H1 (cell line): ENCODE data around the gene CNOT6. TPM values are rescaled to one million over a fixed set of nuclear protein-coding genes. Genes with fewer than 3 reads are reported as not detected.

ENCODE experiments used
- CTCF ChIA-PET: fragments of 300-600 bp; sonication (Branson Sonifier 250); formaldehyde crosslinking; loops from one replicate; lab custom pipeline; 2021; ENCODE audit not compliant: partially characterized antibody; lab: Charles Lee
- POLR2A ChIA-PET: fragments of 300-600 bp; sonication (Branson Sonifier 250); formaldehyde crosslinking; loops from one replicate; lab custom pipeline; 2021; ENCODE audit warnings: inconsistent platforms; ENCODE audit not compliant: partially characterized antibody; lab: Charles Lee
- DNase-seq, 2 experiments: peaks; one replicate each; pipeline versions ENCODE4 v3.0.0 to v3.0.0-alpha.2; 2010 to 2022; ENCODE audit warnings: low spot score in 2 of 2, low read depth in 1 of 2, mixed read lengths in 1 of 2
- FAIRE-seq: peaks from 2 replicates; lab custom pipeline; 2011; peaks lifted over from hg19 to GRCh38; lab: Jason Lieb, UNC
- H2AFZ ChIP-seq: 2 replicates; pipeline ENCODE4 v1.8.1; 2012; ENCODE audit warnings: low read length, inconsistent platforms
- H2AK5ac ChIP-seq: 2 replicates; pipeline ENCODE4 v1.6.1; 2013; ENCODE audit warnings: low read depth, low read length
- H2BK120ac ChIP-seq: replicated peaks from 2 replicates; pipeline ENCODE3; 2013; ENCODE audit warnings: low read depth, low read length, inconsistent platforms
- H2BK12ac ChIP-seq: 2 replicates; pipeline ENCODE4 v1.6.1; 2013; ENCODE audit warnings: low read depth, low read length
- H2BK15ac ChIP-seq: 2 replicates; pipeline ENCODE4 v1.6.1; 2013; ENCODE audit warnings: low read length
- H2BK20ac ChIP-seq: 2 replicates; pipeline ENCODE4 v1.6.1; 2013; ENCODE audit warnings: low read length
- H2BK5ac ChIP-seq: 2 replicates; pipeline ENCODE4 v1.6.1; 2013; ENCODE audit warnings: low read depth, low read length
- H3K14ac ChIP-seq: 2 replicates; pipeline ENCODE4 v1.6.1; 2013; ENCODE audit warnings: inconsistent platforms; ENCODE audit not compliant: insufficient read length
- H3K18ac ChIP-seq: 2 replicates; pipeline ENCODE4 v1.6.1; 2013; ENCODE audit warnings: low read length; ENCODE audit errors: extremely low read depth
- H3K23ac ChIP-seq: 2 replicates; pipeline ENCODE4 v1.6.1; 2013; ENCODE audit warnings: inconsistent platforms; ENCODE audit not compliant: insufficient read length
- H3K23me2 ChIP-seq: 2 replicates; pipeline ENCODE4 v1.6.1; 2013; ENCODE audit warnings: low read depth, low read length
- H3K27ac ChIP-seq: 2 replicates; pipeline ENCODE4 v1.6.1; 2011; ENCODE audit warnings: low read depth, low read length, inconsistent platforms
- H3K27me3 ChIP-seq, 4 experiments: replicated peaks in 1 of 4; 1 replicate in 1 of 4; 2 replicates in 3 of 4; pipeline versions ENCODE4 v1.6.1 to v1.8.1; 2011 to 2013; ENCODE audit warnings: low read length in 3 of 4, mild to moderate bottlenecking in 3 of 4, inconsistent platforms in 2 of 4, mixed read lengths in 2 of 4, moderate library complexity in 1 of 4; ENCODE audit not compliant: control insufficient read depth in 3 of 4, insufficient read depth in 3 of 4; ENCODE audit errors: extremely low read depth in 1 of 4
- H3K36me3 ChIP-seq, 4 experiments: 2 replicates each; pipeline versions ENCODE4 v1.6.1 to v1.8.1; 2011 to 2013; ENCODE audit warnings: mild to moderate bottlenecking in 4 of 4, low read length in 3 of 4, moderate library complexity in 2 of 4, control low read depth in 1 of 4, inconsistent platforms in 1 of 4; ENCODE audit not compliant: insufficient read depth in 4 of 4, control insufficient read depth in 2 of 4
- H3K4ac ChIP-seq: replicated peaks from 2 replicates; pipeline ENCODE3; 2013; ENCODE audit warnings: low read length, low read depth, mixed read lengths, inconsistent platforms; ENCODE audit not compliant: insufficient read length
- H3K4me1 ChIP-seq, 4 experiments: replicated peaks in 1 of 4; 1 replicate in 1 of 4; 2 replicates in 3 of 4; pipeline versions ENCODE4 v1.6.1 to v1.8.1; 2011 to 2013; ENCODE audit warnings: low read length in 3 of 4, inconsistent platforms in 2 of 4, mixed read lengths in 1 of 4; ENCODE audit not compliant: insufficient read depth in 4 of 4, control insufficient read depth in 3 of 4
- H3K4me2 ChIP-seq, 2 experiments: 2 replicates each; pipeline versions ENCODE4 v1.6.1 to v1.8.1; 2011 to 2013; ENCODE audit warnings: low read depth in 2 of 2, low read length in 2 of 2, control low read depth in 1 of 2, inconsistent platforms in 1 of 2, mild to moderate bottlenecking in 1 of 2; ENCODE audit not compliant: insufficient read depth in 1 of 2
- H3K4me3 ChIP-seq, 4 experiments: fragments of 200-600, 300-600 bp in 1 of 4; sonication (generic), shearing (Covaris generic), sonication (Bioruptor Twin) in 1 of 4; 2 replicates each; pipeline versions ENCODE4 v1.5.1 to v1.8.1; 2011 to 2016; ENCODE audit warnings: low read length in 4 of 4, low read depth in 3 of 4, control low read depth in 2 of 4, inconsistent platforms in 2 of 4, mild to moderate bottlenecking in 2 of 4, mixed read lengths in 1 of 4, moderate library complexity in 1 of 4; ENCODE audit not compliant: insufficient read depth in 2 of 4; ENCODE audit errors: extremely low read depth in 1 of 4
- H3K56ac ChIP-seq: replicated peaks from 2 replicates; pipeline ENCODE3; 2013; ENCODE audit warnings: low read depth, mild to moderate bottlenecking, mixed read lengths, low read length, inconsistent platforms; ENCODE audit not compliant: insufficient read length
- H3K79me1 ChIP-seq: 2 replicates; pipeline ENCODE4 v1.6.1; 2013; ENCODE audit warnings: low read depth, low read length, control low read depth
- H3K79me2 ChIP-seq, 2 experiments: 2 replicates each; pipeline versions ENCODE4 v1.6.1 to v1.8.1; 2012 to 2013; ENCODE audit warnings: low read length in 2 of 2, mild to moderate bottlenecking in 2 of 2, inconsistent platforms in 1 of 2; ENCODE audit not compliant: insufficient read depth in 2 of 2, control insufficient read depth in 1 of 2
- H3K9ac ChIP-seq, 4 experiments: replicated peaks in 1 of 4; 1 replicate in 1 of 4; 2 replicates in 3 of 4; pipeline versions ENCODE4 v1.6.1 to v1.8.1; 2011 to 2013; ENCODE audit warnings: low read depth in 3 of 4, low read length in 3 of 4, control low read depth in 2 of 4, mild to moderate bottlenecking in 2 of 4, moderate library complexity in 2 of 4, inconsistent platforms in 1 of 4; ENCODE audit errors: extremely low read depth in 1 of 4
- H3K9me3 ChIP-seq, 2 experiments: 2 replicates each; pipeline versions ENCODE4 v1.6.1 to v1.8.1; 2012 to 2013; ENCODE audit warnings: mild to moderate bottlenecking in 2 of 2, moderate library complexity in 2 of 2, control low read depth in 1 of 2, inconsistent platforms in 1 of 2, low read depth in 1 of 2, low read length in 1 of 2, mixed read lengths in 1 of 2; ENCODE audit not compliant: insufficient read depth in 2 of 2
- H4K20me1 ChIP-seq, 2 experiments: replicated peaks in 1 of 2; 2 replicates each; pipeline versions ENCODE3 to v1.8.1; 2011 to 2013; ENCODE audit warnings: inconsistent platforms in 2 of 2, low read length in 2 of 2, mild to moderate bottlenecking in 1 of 2; ENCODE audit not compliant: insufficient read depth in 2 of 2, control insufficient read depth in 1 of 2
- H4K5ac ChIP-seq: 2 replicates; pipeline ENCODE4 v1.6.1; 2013; ENCODE audit warnings: low read length, low read depth, mixed read lengths, inconsistent platforms; ENCODE audit not compliant: insufficient read length
- H4K8ac ChIP-seq: 2 replicates; pipeline ENCODE4 v1.8.0; 2013; ENCODE audit warnings: mild to moderate bottlenecking, moderate library complexity, low read length, inconsistent platforms; ENCODE audit not compliant: insufficient read depth; ENCODE audit errors: extremely low read depth
- H4K91ac ChIP-seq: replicated peaks from 2 replicates; pipeline ENCODE3; 2013; ENCODE audit warnings: low read length, mixed read lengths, inconsistent platforms; ENCODE audit not compliant: insufficient read length
- ATF2 ChIP-seq: IDR thresholded peaks from 2 replicates; pipeline ENCODE4 v1.6.1; 2012; ENCODE audit warnings: low read length, inconsistent platforms
- CTCF ChIP-seq, 3 experiments: IDR thresholded peaks; 1 replicate in 2 of 3; 2 replicates in 1 of 3; pipeline versions ENCODE4 v1.5.1 to v1.6.1; 2011; ENCODE audit warnings: low read length in 3 of 3, mild to moderate bottlenecking in 3 of 3, inconsistent platforms in 2 of 3, low read depth in 1 of 3, moderate library complexity in 1 of 3; ENCODE audit not compliant: insufficient read depth in 1 of 3; ENCODE audit errors: control extremely low read depth in 1 of 3
- EGR1 ChIP-seq: IDR thresholded peaks from 2 replicates; pipeline ENCODE4 v1.6.1; 2011; ENCODE audit warnings: low read depth, low read length, borderline replicate concordance
- KDM1A ChIP-seq: fragments of 200-600, 300-600 bp; sonication (generic); IDR thresholded peaks from 2 replicates; pipeline ENCODE4 v1.7.1; 2016; ENCODE audit warnings: mild to moderate bottlenecking, low read length, borderline replicate concordance
- POLR2A ChIP-seq, 2 experiments: IDR thresholded peaks; 1 replicate in 1 of 2; 2 replicates in 1 of 2; pipeline ENCODE4 v1.6.1; 2011; ENCODE audit warnings: low read depth in 2 of 2, low read length in 2 of 2, mild to moderate bottlenecking in 2 of 2; ENCODE audit errors: control extremely low read depth in 1 of 2
- POU5F1 ChIP-seq: IDR thresholded peaks from 2 replicates; pipeline ENCODE4 v1.6.1; 2011; ENCODE audit warnings: low read depth, mild to moderate bottlenecking, low read length, moderate library complexity
- RXRA ChIP-seq: IDR thresholded peaks from 2 replicates; pipeline ENCODE4 v1.6.1; 2011; ENCODE audit warnings: low read depth, mild to moderate bottlenecking, low read length, moderate library complexity; ENCODE audit not compliant: insufficient read depth
- SIN3A ChIP-seq, 2 experiments: IDR thresholded peaks in 1 of 2; conservative IDR thresholded peaks in 1 of 2; 2 replicates each; pipeline ENCODE4 v1.6.1; 2011 to 2012; ENCODE audit warnings: low read length in 2 of 2, improper control_type of control experiment in 1 of 2, low read depth in 1 of 2, mild to moderate bottlenecking in 1 of 2
- SP1 ChIP-seq: IDR thresholded peaks from 2 replicates; pipeline ENCODE4 v1.6.1; 2011; ENCODE audit warnings: low read depth, low read length
- TCF12 ChIP-seq: IDR thresholded peaks from 2 replicates; pipeline ENCODE4 v1.6.1; 2011; ENCODE audit warnings: low read depth, mild to moderate bottlenecking, low read length
- WGBS, 2 experiments: shearing (Covaris generic) in 1 of 2; methylation state at CpG; one replicate each; pipeline versions ENCODE4 v1.1.6 to v1.1.7; 2013 to 2015; ENCODE audit warnings: low lambda C conversion rate in 2 of 2, mixed read lengths in 2 of 2, inconsistent platforms in 1 of 2, low coverage in 1 of 2, missing lambda C conversion rate in 1 of 2; ENCODE audit not compliant: insufficient replicate concordance in 2 of 2, insufficient coverage in 1 of 2, insufficient read length in 1 of 2; ENCODE audit errors: extremely low coverage in 1 of 2, missing lambda C conversion rate in 1 of 2; 5-methylcytosine and 5-hydroxymethylcytosine counted together
- polyA plus RNA-seq, 7 experiments: library from polyadenylated mRNA; depleted of rRNA in 3 of 7; stranded (reverse) in 5 of 7; unstranded in 2 of 7; fragments of >200 nt in 5 of 7; fragments of 200-250 nt in 2 of 7; gene quantifications; 1 replicate in 5 of 7; 2 replicates in 1 of 7; 4 replicates in 1 of 7; pipeline versions ENCODE4 v1.2.1 to v1.2.3, GENCODE V29; 2011 to 2013; ENCODE audit warnings: missing spikeins in 2 of 7, mixed read lengths in 2 of 7
- total RNA-seq: library from RNA; stranded (reverse); fragmentation: NEBNext Ultra II Directional; extraction: Animal tissue kit (Norgen Biotek cat#: 25700); gene quantifications from 2 replicates; pipeline ENCODE4 v1.2.1, GENCODE V29; 2021

Gene CNOT6
- total and polyA plus RNA-seq, 2 of the 8 experiments (the other 6 are each of a cell fraction or from before 2014, with no cell fraction given), result 10.7 to 45.4 TPM

DNA sequence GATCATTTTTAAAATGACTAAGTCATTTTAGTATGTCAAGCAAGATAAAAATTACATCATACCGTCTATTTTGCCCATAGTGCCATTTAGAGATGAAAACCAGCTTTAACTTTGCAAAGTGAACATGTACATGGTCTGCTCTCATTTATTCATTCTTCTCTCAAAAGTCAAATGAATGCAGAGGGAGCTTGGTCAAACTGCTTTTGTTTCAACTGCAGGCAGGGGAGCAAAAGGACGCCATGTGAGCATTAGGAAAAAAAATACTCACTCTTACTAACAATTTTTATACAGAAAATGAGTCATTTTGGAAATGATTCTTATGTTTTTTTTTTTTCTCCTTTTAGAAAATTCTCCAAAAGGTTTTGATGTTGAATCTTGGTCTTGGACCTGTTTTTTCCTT is 81.4 kb downstream of the CNOT6 start:
- H3K23ac ChIP-seq, result no peak overlapping the region
- DNase-seq, result no peak
- H2AK5ac ChIP-seq, result no peak overlapping the region
- H3K27ac ChIP-seq, result no peak overlapping the region
- H3K18ac ChIP-seq, result no peak overlapping the region
- 87% methylated on average over 2 of the region's 2 CpGs; no CpG with 5 or more reads in 1 of the 2 experiments for WGBS, 2 experiments
- no peaks in the 10 kb centered on the region for H3K27me3 ChIP-seq
- no peak overlapping the region for H2AFZ ChIP-seq
- H3K79me1 ChIP-seq, result no peaks in the 10 kb centered on the region
- H3K4me3 ChIP-seq, result no peak overlapping the region
- no peaks in the 10 kb centered on the region for H3K79me2 ChIP-seq
- H4K20me1 ChIP-seq, result no peaks in the 10 kb centered on the region
- no peak overlapping the region for H2BK12ac ChIP-seq
- no peak overlapping the region for H2BK5ac ChIP-seq
- H3K4me1 ChIP-seq, result no peaks in the 10 kb centered on the region
- H3K56ac ChIP-seq, result no peak overlapping the region
- H3K23me2 ChIP-seq, result no peaks in the 10 kb centered on the region; the same call in 1 of the 2 replicates
- H3K14ac ChIP-seq, result no peak overlapping the region
- H3K9me3 ChIP-seq, result no peaks in the 10 kb centered on the region
- no peak overlapping the region for H3K9ac ChIP-seq
- H4K91ac ChIP-seq, result no peak overlapping the region
- no peak overlapping the region for H4K8ac ChIP-seq
- no peak overlapping the region for H3K4ac ChIP-seq
- no peak for FAIRE-seq
- H2BK20ac ChIP-seq, result no peak overlapping the region
- H2BK15ac ChIP-seq, result no peak overlapping the region
- H3K36me3 ChIP-seq, result peaks cover 7 to 54% (median 31%) of the 10 kb centered on the region in 4 experiments
- CTCF ChIA-PET, result interaction anchor here (0.6 kb wide), 1 partner anchor 43 kb away, joined by 3 read pairs; no protein-coding TSS in a partner anchor
- no peak overlapping the region for H2BK120ac ChIP-seq
- POLR2A ChIA-PET, result interaction anchor here (1.3 kb wide), 1 partner anchor 10 kb away, joined by 3 read pairs; no protein-coding TSS in a partner anchor
- H3K4me2 ChIP-seq, result no peak overlapping the region
- no peak overlapping the region for H4K5ac ChIP-seq
- no peak for TF ChIP-seq SP1
- no peak for TF ChIP-seq EGR1
- no peak for TF ChIP-seq POU5F1
- no peak for TF ChIP-seq RXRA
- TF ChIP-seq KDM1A, result no peak
- TF ChIP-seq TCF12, result no peak
- no peak for TF ChIP-seq SIN3A (conservative IDR thresholded peaks at IDR 0.05 in 1 of 2, IDR thresholded peaks at IDR 0.05 in 1 of 2; ENCODE audit: low read depth in 1 of 2, low read length in 2 of 2)
- TF ChIP-seq POLR2A (IDR thresholded peaks at IDR 0.05; ENCODE audit: control extremely low read depth in 1 of 2, low read depth in 2 of 2, low read length in 2 of 2), result no peak
- TF ChIP-seq CTCF (IDR thresholded peaks at IDR 0.05; ENCODE audit: control extremely low read depth in 1 of 3, insufficient read depth in 1 of 3, low read depth in 1 of 3, low read length in 3 of 3), result no peak
- TF ChIP-seq ATF2, result no peak
